SK-N-SH (cell line): ENCODE measurements around the gene RTN4. TPM values are rescaled to one million over a fixed set of nuclear protein-coding genes. Genes with fewer than 3 reads are reported as not detected.

Experiments used
- CTCF ChIA-PET: fragments of 300-600, 350-600 bp; formaldehyde crosslinking; extraction: SDS; loops from one replicate; lab custom pipeline; 2021; lab: Yijun Ruan, JAX
- POLR2A ChIA-PET: fragments of 350-600 bp; sonication (Branson Sonifier 250); formaldehyde crosslinking; extraction: SDS; loops from one replicate; lab custom pipeline; 2020; ENCODE audit warnings: antibody characterized with exemption, inconsistent platforms; lab: Yijun Ruan, JAX
- DNase-seq: peaks from one replicate; pipeline ENCODE4 v3.0.0; 2012
- H2AFZ ChIP-seq: fragments of 200-600 bp; sonication (generic); 2 replicates; pipeline ENCODE4 v1.8.1; 2016; ENCODE audit warnings: antibody characterized with exemption, mild to moderate bottlenecking, low read depth
- H3F3A ChIP-seq: fragments of 200-600 bp; sonication (generic); replicated peaks from 2 replicates; pipeline ENCODE3; 2016; ENCODE audit warnings: antibody characterized with exemption, mild to moderate bottlenecking; ENCODE audit not compliant: insufficient read depth
- H3K27ac ChIP-seq, 2 experiments: fragments of 200-500 bp in 1 of 2; fragments of 200-600 bp in 1 of 2; sonication (Bioruptor generic) in 1 of 2; sonication (generic), shearing (Covaris generic) in 1 of 2; 2 replicates each; pipeline versions ENCODE4 v1.5.1 to v1.6.1; 2014 to 2016; ENCODE audit warnings: low read depth in 2 of 2, inconsistent platforms in 1 of 2, low read length in 1 of 2, mild to moderate bottlenecking in 1 of 2, mixed read lengths in 1 of 2
- H3K27me3 ChIP-seq: fragments of 200-600 bp; sonication (generic), shearing (Covaris generic); 2 replicates; pipeline ENCODE4 v1.6.1; 2016; ENCODE audit warnings: mixed run types; ENCODE audit not compliant: insufficient read depth
- H3K36me3 ChIP-seq, 2 experiments: fragments of 200-500 bp in 1 of 2; fragments of 200-600 bp in 1 of 2; sonication (Bioruptor generic) in 1 of 2; sonication (generic) in 1 of 2; replicated peaks in 1 of 2; 2 replicates each; pipeline versions ENCODE3 to v1.5.1; 2014 to 2016; ENCODE audit warnings: low read length in 1 of 2, mild to moderate bottlenecking in 1 of 2; ENCODE audit not compliant: insufficient read depth in 2 of 2, control insufficient read depth in 1 of 2
- H3K4me1 ChIP-seq, 2 experiments: fragments of 200-500 bp in 1 of 2; fragments of 200-600 bp in 1 of 2; sonication (Bioruptor generic) in 1 of 2; sonication (generic), shearing (Covaris generic) in 1 of 2; 2 replicates each; pipeline versions ENCODE4 v1.5.1 to v1.6.1; 2014 to 2016; ENCODE audit warnings: low read depth in 1 of 2, low read length in 1 of 2, mixed run types in 1 of 2; ENCODE audit not compliant: insufficient read depth in 2 of 2, control insufficient read depth in 1 of 2
- H3K4me2 ChIP-seq: fragments of 200-600 bp; sonication (generic), shearing (Covaris generic); 2 replicates; pipeline ENCODE4 v1.6.1; 2017; ENCODE audit warnings: mixed run types
- H3K4me3 ChIP-seq, 2 experiments: fragments of 200-500 bp in 1 of 2; fragments of 200-600 bp in 1 of 2; sonication (Bioruptor generic) in 1 of 2; sonication (generic), shearing (Covaris generic) in 1 of 2; 2 replicates each; pipeline versions ENCODE4 v1.5.1 to v1.8.1; 2014 to 2016; ENCODE audit warnings: low read depth in 2 of 2, inconsistent platforms in 1 of 2, low read length in 1 of 2, mild to moderate bottlenecking in 1 of 2, mixed read lengths in 1 of 2, moderate library complexity in 1 of 2
- H3K79me2 ChIP-seq: fragments of 200-600 bp; sonication (generic); 2 replicates; pipeline ENCODE4 v1.8.1; 2017; ENCODE audit warnings: mild to moderate bottlenecking; ENCODE audit not compliant: insufficient read depth
- H3K9ac ChIP-seq: fragments of 200-600 bp; sonication (generic); 2 replicates; pipeline ENCODE4 v1.6.1; 2017; ENCODE audit warnings: mixed run types
- H3K9me2 ChIP-seq: fragments of 200-600 bp; sonication (generic); 2 replicates; pipeline ENCODE4 v1.6.1; 2017; ENCODE audit warnings: mixed run types
- H3K9me3 ChIP-seq: fragments of 200-600 bp; sonication (generic); 2 replicates; pipeline ENCODE4 v1.6.1; 2017; ENCODE audit warnings: mixed run types, mild to moderate bottlenecking, moderate library complexity
- H4K20me1 ChIP-seq: fragments of 200-600 bp; sonication (generic); 2 replicates; pipeline ENCODE4 v1.6.1; 2017; ENCODE audit warnings: mild to moderate bottlenecking, mixed run types; ENCODE audit not compliant: insufficient read depth
- CHD2 ChIP-seq: fragments of 150-350 bp; IDR thresholded peaks from 2 replicates; pipeline ENCODE4 v1.6.1; 2018; ENCODE audit warnings: low read length; ENCODE audit not compliant: partially characterized antibody
- ELF1 ChIP-seq: IDR thresholded peaks from 2 replicates; pipeline ENCODE4 v1.4.0; 2012
- FOXJ3 ChIP-seq: sonication (generic); formaldehyde crosslinking; IDR thresholded peaks from 2 replicates; pipeline ENCODE4 v1.5.1; 2020; ENCODE audit warnings: mild to moderate bottlenecking, missing genetic modification reagents
- IRF3 ChIP-seq: fragments of 150-350 bp; IDR thresholded peaks from 2 replicates; pipeline ENCODE4 v1.6.1; 2016; ENCODE audit warnings: mild to moderate bottlenecking, low read depth, low read length
- JUND ChIP-seq: IDR thresholded peaks from 2 replicates; pipeline ENCODE4 v1.4.0; 2012
- MXI1 ChIP-seq: IDR thresholded peaks from 2 replicates; pipeline ENCODE4 v1.6.1; 2012; ENCODE audit warnings: mild to moderate bottlenecking, low read depth, low read length, improper control_type of control experiment
- NRF1 ChIP-seq: IDR thresholded peaks from 2 replicates; pipeline ENCODE4 v1.6.1; 2012; ENCODE audit warnings: low read depth, mild to moderate bottlenecking, low read length
- PBX3 ChIP-seq: IDR thresholded peaks from 2 replicates; pipeline ENCODE4; 2012
- REST ChIP-seq: IDR thresholded peaks from 2 replicates; pipeline ENCODE4 v1.6.1; 2012; ENCODE audit warnings: mild to moderate bottlenecking, low read depth, low read length, moderate library complexity
- RFX5 ChIP-seq: IDR thresholded peaks from 2 replicates; pipeline ENCODE4 v1.6.1; 2012; ENCODE audit warnings: mild to moderate bottlenecking, improper control_type of control experiment, low read length
- TEAD4 ChIP-seq: IDR thresholded peaks from 2 replicates; pipeline ENCODE4 v1.4.0; 2012; ENCODE audit warnings: mild to moderate bottlenecking, borderline replicate concordance; ENCODE audit not compliant: insufficient read depth
- USF1 ChIP-seq: IDR thresholded peaks from 2 replicates; pipeline ENCODE4 v1.4.0; 2012; ENCODE audit warnings: low read depth, borderline replicate concordance
- YY1 ChIP-seq: IDR thresholded peaks from 2 replicates; pipeline ENCODE4 v1.4.0; 2012; ENCODE audit warnings: low read depth, mild to moderate bottlenecking
- WGBS: methylation state at CpG from one replicate; pipeline ENCODE4 v1.1.6; 2017; ENCODE audit warnings: low lambda C conversion rate; 5-methylcytosine and 5-hydroxymethylcytosine counted together
- polyA plus RNA-seq, 3 experiments: library from polyadenylated mRNA; depleted of rRNA; stranded (reverse); fragments of >200 nt; gene quantifications; 2 replicates each; pipeline ENCODE4 v1.2.3, GENCODE V29; 2012

RTN4 gene
- polyA plus RNA-seq, 1 of the 3 experiments (the other 2 are of a cell fraction), result 315 TPM

GRCh38 chr2:55030766-55031165 is 19.5 kb downstream of the RTN4 start:
- CTCF ChIA-PET, result interaction anchor here (1.0 to 2.3 kb wide), 3 partner anchors 16 to 137 kb away, joined by 4 to 9 read pairs (median 4); no protein-coding TSS in a partner anchor
- Histone ChIP-seq H3K27ac (no peak overlapping the region), H4K20me1 (peaks cover 100% of the 10 kb centered on the region), H3K4me1 (peaks cover 5 to 12% of the 10 kb centered on the region in 2 experiments; a peak in 3 of 4 replicates), H3F3A (peaks cover 46% of the 10 kb centered on the region), H3K79me2 (peaks cover 100% of the 10 kb centered on the region), H3K9me3 (peaks cover 7% of the 10 kb centered on the region; the same call in 1 of the 2 replicates), H3K4me2 (no peak overlapping the region), H3K27me3 (no peaks in the 10 kb centered on the region), H2AFZ (no peak overlapping the region), H3K9ac (no peak overlapping the region)
- DNase-seq, result no peak
- WGBS, result 91% methylated on average over 3 of the region's 3 CpGs
- POLR2A ChIA-PET, result no interaction called here
- TF ChIP-seq RFX5 (no peak), CHD2 (no peak), ELF1 (no peak), YY1 (no peak), MXI1 (no peak), IRF3 (no peak), REST (no peak), PBX3 (no peak), USF1 (no peak), TEAD4 (no peak), JUND (no peak), FOXJ3 (CRISPR knock-in tag) (no peak), NRF1 (no peak)
- TF ChIP-seq, all 33 proteins: peak for 0
- H3K4me3 ChIP-seq, result no peak overlapping the region
- peaks cover 32 to 59% of the 10 kb centered on the region in 2 experiments for H3K36me3 ChIP-seq
- no peaks in the 10 kb centered on the region for H3K9me2 ChIP-seq
